H1 (cell line): ENCODE results near the gene BBS9. TPM values are rescaled to one million over a fixed set of nuclear protein-coding genes. Genes with fewer than 3 reads are reported as not detected.

Source experiments
- EGR1 ChIP-seq: IDR thresholded peaks from 2 replicates; pipeline ENCODE4 v1.6.1; 2011; ENCODE audit warnings: low read depth, low read length, borderline replicate concordance
- RBBP5 ChIP-seq: IDR thresholded peaks from 2 replicates; pipeline ENCODE4 v1.7.1; 2012; ENCODE audit warnings: low read depth, mild to moderate bottlenecking, inconsistent platforms, low read length, moderate library complexity, borderline replicate concordance
- SRF ChIP-seq: IDR thresholded peaks from 2 replicates; pipeline ENCODE4 v1.6.1; 2011; ENCODE audit warnings: mild to moderate bottlenecking, low read depth, low read length, moderate library complexity
- TAF1 ChIP-seq: IDR thresholded peaks from 2 replicates; pipeline ENCODE4 v1.6.1; 2011; ENCODE audit warnings: mild to moderate bottlenecking, low read depth, low read length
- TAF7 ChIP-seq: optimal IDR thresholded peaks from 2 replicates; pipeline ENCODE3; 2011; ENCODE audit warnings: low read depth, mild to moderate bottlenecking, inconsistent platforms, low read length, moderate library complexity, borderline replicate concordance
- polyA plus RNA-seq, 7 experiments: library from polyadenylated mRNA; depleted of rRNA in 3 of 7; stranded (reverse) in 5 of 7; unstranded in 2 of 7; fragments of >200 nt in 5 of 7; fragments of 200-250 nt in 2 of 7; gene quantifications; 1 replicate in 5 of 7; 2 replicates in 1 of 7; 4 replicates in 1 of 7; pipeline versions ENCODE4 v1.2.1 to v1.2.3, GENCODE V29; 2011 to 2013; ENCODE audit warnings: missing spikeins in 2 of 7, mixed read lengths in 2 of 7
- total RNA-seq: library from RNA; stranded (reverse); fragmentation: NEBNext Ultra II Directional; extraction: Animal tissue kit (Norgen Biotek cat#: 25700); gene quantifications from 2 replicates; pipeline ENCODE4 v1.2.1, GENCODE V29; 2021

Gene BBS9
- total and polyA plus RNA-seq, 2 of the 8 experiments (the other 6 are each of a cell fraction or from before 2014, with no cell fraction given) = 22.3 to 37.0 TPM

GRCh38 chr7:33458581-33458980 is 329.2 kb downstream of the BBS9 start (continued):
- no peak for TF ChIP-seq RBBP5
- TF ChIP-seq EGR1 = no peak
- no peak for TF ChIP-seq TAF7
- no peak for TF ChIP-seq SRF
- no peak for TF ChIP-seq TAF1
- TF ChIP-seq, all 59 proteins: peak for 0
